ENCODE measurements around the gene CCNC.

CCNC gene

GRCh38 chr6:99543968-99544367 is 24.5 kb downstream of the CCNC start:
- no peak for DNase-seq

GRCh38 chr6:99530627-99531026 is 37.8 kb downstream of the CCNC start:
- DNase-seq, result no peak

DNA sequence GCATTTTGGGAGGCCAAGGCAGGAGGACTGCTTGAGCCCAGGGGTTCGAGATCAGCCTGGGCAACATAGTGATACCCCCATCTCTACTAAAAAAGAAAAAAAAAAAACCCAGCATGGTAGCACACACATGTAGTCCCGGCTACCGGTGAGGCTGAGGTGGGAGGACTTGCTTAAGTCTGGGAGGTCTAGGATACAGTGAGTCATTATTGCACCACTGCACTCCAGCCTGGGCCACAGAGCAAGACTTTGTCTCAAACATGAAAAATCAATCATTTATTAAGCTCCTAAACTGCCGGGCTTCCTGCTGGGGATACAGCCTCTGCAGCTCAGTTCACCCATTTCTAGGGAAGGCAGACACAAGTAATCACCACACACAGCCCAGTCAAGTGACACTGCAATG is 45.9 kb downstream of the CCNC start:
- no peak for DNase-seq

GRCh38 chr6:99521633-99522151 is 46.8 kb downstream of the CCNC start:
- DNase-seq, result peak; percentile 62

- peak; percentile 84 for DNase-seq
These were observed 47.4 kb downstream of the CCNC start for GRCh38 chr6:99520855-99521632.

GRCh38 chr6:99519446-99519845 is 49.0 kb downstream of the CCNC start:
- DNase-seq, result no peak

DNA sequence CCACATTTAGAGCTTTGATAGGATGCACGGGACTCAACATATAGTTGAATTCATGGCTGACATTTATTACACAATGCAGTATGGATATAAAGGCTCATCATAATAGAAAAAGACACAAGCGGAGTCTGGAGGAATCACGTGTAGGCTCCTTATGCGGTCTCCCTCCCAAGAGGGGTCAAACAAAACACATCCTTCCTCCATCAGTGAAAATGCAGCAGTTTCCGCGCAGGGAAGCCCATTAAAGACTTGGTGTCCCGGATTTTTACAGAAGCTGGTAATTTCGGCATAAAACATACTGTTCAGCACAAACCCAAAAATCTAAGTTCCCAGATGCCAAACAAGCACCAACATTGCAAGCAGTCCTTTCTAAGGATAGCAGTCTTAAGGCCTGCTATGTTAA is 54.4 kb downstream of the CCNC start:
- DNase-seq, result peak; percentile 3

- DNase-seq, result no peak
These were observed 56.4 kb downstream of the CCNC start for GRCh38 chr6:99512033-99512432.

DNA sequence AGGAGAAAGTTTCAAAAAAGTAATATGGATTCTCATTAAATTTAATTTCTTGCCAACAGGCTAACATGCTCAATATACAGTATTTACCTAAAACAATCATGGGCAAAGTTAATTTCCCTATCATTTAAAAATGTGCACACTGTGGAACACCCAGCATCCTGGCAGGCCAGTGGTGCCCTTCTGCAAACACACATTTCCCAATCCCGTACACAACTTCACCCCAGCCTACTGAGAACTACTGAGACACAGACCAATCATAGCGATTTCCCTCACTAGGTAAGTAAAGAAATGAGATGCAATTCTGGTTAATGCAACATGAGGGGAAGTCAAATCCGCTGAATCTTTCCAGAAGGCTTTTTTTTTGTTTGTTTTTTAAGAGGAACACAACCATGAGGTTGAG is 60.8 kb downstream of the CCNC start:
- DNase-seq, result no peak

GRCh38 chr6:99501762-99502161 is 66.7 kb downstream of the CCNC start:
- DNase-seq, result no peak

- no peak for DNase-seq
These were observed 70.0 kb downstream of the CCNC start for GRCh38 chr6:99498421-99498820.

GRCh38 chr6:99495466-99495865 is 73.0 kb downstream of the CCNC start:
- DNase-seq, result no peak
